Cerebellar nuclear complex (tissue), 1 donor: Measurements from ENCODE around the gene KIR2DL3.
"Not testable (repeated sequence)": the region's sequence is repeated elsewhere in the genome, so short reads cannot be mapped to it uniquely, and the experiment has no call there.

ENCODE experiments used
- DNase-seq, 2 experiments: peaks; one replicate each; lab custom pipeline; 2025; lab: John Stamatoyannopoulos, UW

KIR2DL3 gene

DNA sequence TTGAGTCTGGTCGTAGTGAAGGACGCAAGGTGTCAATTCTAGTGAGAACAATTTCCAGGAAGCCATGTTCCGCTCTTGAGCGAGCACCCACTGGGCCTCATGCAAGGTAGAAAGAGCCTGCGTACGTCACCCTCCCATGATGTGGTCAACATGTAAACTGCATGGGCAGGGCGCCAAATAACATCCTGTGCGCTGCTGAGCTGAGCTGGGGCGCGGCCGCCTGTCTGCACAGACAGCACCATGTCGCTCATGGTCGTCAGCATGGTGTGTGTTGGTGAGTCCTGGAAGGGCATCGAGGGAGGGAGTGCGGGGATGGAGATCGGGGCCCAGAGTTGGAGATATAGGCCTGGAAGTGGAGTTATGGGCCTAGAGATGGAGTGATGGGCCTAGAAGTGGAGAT lies at the start of gene KIR2DL3:
TSS of gene KIR2DL3 (plus strand) at position 208 of the 400 bp plus-strand sequence. CDS start at position 241, 33 bp downstream.
- not testable (repeated sequence) for DNase-seq

- no peak for DNase-seq
Measured at GRCh38 chr19:54691582-54692297, 46.6 kb upstream of the KIR2DL3 start.

DNA sequence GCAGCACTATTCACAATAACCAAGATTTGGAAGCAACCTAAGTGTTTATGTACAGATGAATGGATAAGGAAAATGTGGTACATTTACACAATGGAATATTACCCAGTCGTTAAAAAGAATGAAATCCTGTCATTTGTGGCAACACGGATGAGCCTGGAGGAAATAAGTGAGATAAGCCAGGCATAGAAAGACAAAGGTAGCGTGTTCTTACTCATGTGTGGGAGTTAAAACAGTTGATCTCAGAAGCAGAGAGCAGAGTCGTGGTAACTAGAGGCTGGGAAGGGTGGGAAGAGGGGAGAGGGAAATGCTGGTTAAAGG lies 46.1 kb upstream of the KIR2DL3 start:
- no peak for DNase-seq

GRCh38 chr19:54694648-54695047 lies 43.7 kb upstream of the KIR2DL3 start:
- DNase-seq: no peak

GRCh38 chr19:54696117-54696548 lies 42.2 kb upstream of the KIR2DL3 start:
- DNase-seq: no peak

DNA sequence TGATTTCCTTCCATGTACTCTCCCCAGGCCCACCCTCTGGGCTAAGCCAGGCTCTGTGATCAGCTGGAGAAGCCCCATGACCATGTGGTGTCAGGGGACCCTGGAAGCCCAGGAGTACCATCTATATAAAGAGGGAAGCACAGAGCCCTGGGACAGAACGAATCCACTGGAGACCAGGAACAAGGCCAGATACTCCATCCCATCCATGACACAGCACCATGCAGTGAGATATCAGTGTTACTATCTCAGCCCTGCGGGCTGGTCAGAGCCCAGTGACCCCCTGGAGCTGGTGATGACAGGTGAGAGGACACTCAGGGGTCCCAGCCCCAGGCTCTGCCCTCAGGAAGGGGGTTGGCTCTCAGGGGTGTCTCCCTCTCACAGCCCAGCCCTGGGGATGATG lies 41.5 kb upstream of the KIR2DL3 start:
- no peak for DNase-seq

DNA sequence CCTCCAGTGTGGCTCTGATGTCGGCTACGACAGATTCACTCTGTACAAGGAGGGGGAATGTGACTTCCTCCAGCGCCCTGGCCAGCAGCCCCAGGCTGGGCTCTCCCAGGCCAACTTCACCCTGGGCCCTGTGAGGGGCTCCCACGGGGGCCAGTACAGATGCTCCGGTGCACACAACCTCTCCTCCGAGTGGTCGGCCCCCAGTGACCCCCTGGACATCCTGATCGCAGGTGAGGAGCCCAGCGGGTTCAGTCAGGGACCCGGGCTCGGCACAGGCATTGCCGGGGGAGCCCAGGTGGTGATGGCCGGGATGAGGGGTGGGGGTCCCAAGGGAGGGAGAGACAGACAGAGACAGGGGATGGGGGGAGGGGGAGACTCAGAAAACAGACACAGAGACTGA lies 40.6 kb upstream of the KIR2DL3 start:
- DNase-seq: not testable (repeated sequence)

- DNase-seq: no peak
Measured at GRCh38 chr19:54704928-54705327, 33.4 kb upstream of the KIR2DL3 start.

DNA sequence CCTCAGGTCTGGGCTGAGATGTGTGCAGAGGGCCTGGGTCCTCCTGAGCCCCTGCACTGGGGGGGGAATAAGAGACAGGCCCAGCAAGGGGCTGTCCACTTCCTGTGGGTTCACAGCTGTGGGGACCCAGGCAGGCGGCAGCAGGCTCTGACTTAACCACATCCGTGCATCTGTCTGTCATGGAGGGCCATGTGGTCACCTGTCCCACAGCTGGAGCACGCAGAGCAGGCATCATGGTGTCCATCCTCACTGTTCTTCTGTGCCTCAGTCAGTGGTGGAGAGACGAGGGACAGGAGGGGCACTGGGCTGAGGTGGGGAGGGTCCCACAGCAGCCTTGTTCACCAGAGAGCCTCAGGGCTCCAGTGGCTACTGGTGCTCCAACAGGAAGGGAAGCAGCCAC lies 30.4 kb upstream of the KIR2DL3 start:
- no peak for DNase-seq

DNA sequence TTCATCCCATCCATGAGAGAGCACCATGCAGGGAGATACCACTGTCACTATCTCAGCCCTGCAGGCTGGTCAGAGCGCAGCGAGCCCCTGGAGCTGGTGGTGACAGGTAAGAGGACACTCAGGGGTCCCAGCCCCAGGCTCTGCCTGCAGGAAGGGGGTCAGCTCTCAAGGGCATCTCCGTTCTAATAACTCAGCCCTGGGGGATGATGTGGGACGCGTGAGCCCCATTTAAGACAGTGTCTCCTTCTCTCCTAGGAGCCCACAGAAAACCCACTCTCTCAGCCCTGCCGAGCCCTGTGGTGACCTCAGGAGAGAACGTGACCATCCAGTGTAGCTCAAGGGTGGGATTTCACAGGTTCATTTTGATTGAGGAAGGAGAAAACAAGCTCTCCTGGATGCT lies 29.5 kb upstream of the KIR2DL3 start:
- no peak for DNase-seq

DNA sequence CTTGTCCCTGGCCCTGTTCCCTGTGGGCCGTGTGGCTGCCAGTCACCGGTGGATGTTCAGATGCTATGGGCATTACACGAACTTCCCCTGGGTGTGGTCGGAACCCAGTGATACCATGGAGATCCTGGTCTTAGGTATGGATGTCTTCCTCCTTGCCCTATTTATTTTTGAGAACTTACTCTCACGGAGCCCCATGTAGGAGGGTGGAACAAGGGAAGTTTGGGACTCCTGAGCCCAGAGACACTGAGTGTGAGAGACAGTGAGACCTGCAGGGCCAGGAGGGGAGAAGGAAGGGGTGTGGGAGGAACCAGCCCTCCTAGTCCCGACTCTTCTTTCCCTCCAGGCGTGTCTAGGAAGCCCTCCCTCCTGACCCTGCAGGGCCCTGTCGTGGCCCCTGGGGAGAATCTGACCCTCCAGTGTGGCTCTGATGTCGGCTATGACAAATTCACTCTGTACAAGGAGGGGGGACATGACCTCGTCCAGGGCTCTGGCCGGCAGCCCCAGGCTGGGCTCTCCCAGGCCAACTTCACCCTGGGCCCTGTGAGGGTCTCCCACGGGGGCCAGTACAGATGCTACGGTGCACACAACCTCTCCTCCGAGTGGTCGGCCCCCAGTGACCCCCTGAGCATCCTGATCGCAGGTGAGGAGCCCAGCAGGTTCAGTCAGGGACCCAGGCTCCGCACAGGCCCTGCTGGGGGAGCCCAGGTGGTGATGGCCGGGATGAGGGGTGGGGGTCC lies 28.9 kb upstream of the KIR2DL3 start:
- no peak for DNase-seq

DNA sequence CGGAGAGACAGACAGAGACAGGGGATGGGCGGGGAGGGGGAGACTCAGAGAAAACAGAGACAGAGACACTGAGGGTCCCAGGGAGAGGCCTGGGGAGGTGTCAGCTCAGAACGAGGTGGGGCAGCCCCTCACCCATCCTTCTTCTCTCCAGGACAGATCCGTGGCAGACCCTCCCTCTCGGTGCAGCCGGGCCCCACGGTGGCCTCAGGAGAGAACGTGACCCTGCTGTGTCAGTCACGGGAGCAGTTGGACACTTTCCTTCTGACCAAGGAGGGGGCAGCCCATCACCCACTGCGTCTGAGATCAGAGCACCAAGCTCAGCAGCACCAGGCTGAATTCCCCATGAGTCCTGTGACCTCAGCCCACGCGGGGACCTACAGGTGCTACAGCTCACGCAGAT lies 28.4 kb upstream of the KIR2DL3 start:
- not testable (repeated sequence) for DNase-seq

DNA sequence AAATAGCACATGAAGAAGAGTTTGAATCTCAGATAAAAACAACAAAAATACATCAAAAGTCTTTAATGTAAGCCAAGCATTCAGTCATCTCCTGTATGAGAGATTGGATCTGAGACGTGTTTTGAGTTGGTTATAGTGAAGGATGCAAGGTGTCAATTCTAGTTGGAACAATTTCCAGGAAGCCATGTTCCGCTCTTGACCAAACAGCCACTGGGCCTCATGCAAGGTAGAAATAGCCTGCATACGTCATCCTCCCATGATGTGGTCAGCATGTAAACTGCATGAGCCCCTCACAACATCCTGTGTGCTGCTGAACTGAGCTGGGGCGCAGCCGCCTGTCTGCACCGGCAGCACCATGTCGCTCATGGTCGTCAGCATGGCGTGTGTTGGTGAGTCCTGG lies 14.2 kb upstream of the KIR2DL3 start, which contains the start of gene KIR3DL3:
TSS of gene KIR3DL3 (plus strand) at position 301 of the 400 bp plus-strand sequence. CDS start at position 356, 55 bp downstream.
- DNase-seq: no peak

GRCh38 chr19:54724644-54725043 lies 13.7 kb upstream of the KIR2DL3 start:
- DNase-seq: no peak

- no peak for DNase-seq
Measured at GRCh38 chr19:54725321-54725720, 13.0 kb upstream of the KIR2DL3 start.

GRCh38 chr19:54727562-54727961 lies 10.8 kb upstream of the KIR2DL3 start:
- DNase-seq: no peak

GRCh38 chr19:54728167-54728566 lies 10.1 kb upstream of the KIR2DL3 start:
- no peak for DNase-seq

GRCh38 chr19:54729416-54730188 lies 8.7 kb upstream of the KIR2DL3 start:
- no peak for DNase-seq

DNA sequence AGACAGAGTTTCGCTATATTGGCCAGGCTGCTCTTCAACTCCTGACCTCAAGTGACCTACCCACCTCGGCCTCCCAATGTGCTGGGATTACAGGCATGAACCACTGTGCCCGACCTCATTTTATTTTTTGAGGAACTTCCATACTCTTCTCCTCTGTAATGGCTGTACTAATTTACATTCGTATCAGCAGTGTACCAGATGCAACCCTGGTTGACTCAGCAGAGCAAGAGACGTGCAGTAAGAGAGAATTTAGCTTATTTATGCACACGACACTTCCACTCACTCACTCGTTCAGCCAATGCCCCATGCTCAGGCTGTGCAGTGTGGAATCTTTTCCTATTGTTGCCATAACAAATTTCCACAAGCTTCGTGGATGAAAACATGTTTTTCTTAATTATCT lies 7.1 kb upstream of the KIR2DL3 start:
- DNase-seq: no peak

DNA sequence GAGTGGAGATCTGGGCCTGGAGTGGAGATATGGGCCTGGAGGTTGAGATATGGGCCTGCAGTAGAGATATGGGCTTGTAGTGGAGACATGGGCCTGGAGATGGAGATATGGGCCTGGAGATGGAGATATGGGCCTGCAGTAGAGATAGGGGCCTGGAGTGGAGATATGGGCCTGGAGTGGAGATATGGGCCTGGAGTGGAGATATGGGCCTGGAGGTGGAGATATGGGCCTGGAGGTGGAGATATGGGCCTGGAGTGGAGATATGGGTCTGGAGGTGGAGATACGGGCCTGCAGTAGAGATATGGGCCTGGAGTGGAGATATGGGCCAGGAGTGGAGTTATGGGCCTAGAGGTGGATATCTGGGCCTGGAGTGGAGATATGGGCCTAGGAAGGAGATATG lies 402 bp downstream of the KIR2DL3 start:
- no peak for DNase-seq

- no peak for DNase-seq
Measured at GRCh38 chr19:54739587-54740497, 1.5 kb downstream of the KIR2DL3 start.

GRCh38 chr19:54741950-54742349 lies 3.6 kb downstream of the KIR2DL3 start:
- not testable (repeated sequence) for DNase-seq
